Measurements from ENCODE around the gene PRLH. TPM values are rescaled to one million over a fixed set of nuclear protein-coding genes. Genes with fewer than 3 reads are reported as not detected.

The PRLH gene
- total and polyA plus RNA-seq, 7 donors = not detected

DNA sequence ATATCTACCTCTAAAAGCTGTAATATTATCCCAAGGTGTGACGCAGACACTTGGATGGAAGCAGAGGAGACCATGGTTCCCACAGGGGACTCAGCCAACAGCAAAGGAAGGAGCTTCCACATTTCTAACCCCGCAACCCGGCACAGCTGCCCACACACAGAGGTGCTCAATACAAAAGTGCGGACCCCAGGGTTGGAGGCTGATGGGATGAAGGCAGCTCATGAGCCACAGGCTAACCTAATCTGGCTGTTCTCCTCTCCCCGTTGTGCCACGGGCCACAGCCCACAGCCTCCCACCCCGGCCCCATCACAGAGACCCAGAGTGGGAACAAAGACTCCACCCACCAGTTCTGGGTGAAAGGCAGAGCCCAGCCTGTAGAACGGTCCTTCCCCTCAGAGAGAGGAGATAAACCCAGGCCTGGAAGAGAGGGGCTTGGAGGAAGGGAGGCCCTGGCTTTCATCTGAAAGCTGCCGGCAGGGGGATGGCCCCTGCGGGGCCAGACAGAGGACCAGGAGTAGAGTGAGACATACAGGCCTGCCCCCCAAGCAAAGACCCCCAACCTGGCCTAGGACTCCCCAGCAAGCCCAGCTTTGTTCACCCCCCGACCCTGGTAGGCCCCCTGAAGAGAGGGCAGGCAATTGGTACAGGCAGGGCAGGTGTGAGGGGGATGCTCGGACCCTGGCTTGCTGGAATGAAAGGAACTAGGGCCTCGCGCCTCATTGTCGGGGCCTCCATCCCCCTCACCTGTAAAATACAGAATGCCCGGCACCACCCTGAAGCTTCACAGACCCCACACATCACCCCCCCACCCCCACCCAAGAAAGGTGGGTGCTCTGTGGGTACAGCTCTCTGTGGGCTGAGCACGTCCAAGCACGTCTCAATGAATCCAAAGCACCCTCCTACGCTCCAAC, 17.3 kb downstream of the PRLH start:
- Histone ChIP-seq H3K36me3 (ENCODE audit: insufficient read depth in 1 of 2, low read depth in 1 of 2) (no peaks in the 10 kb centered on the region), H3K4me1 (peaks cover 7% of the 10 kb centered on the region), H3K4me3 (no peak overlapping the region), H3K9me3 (no peaks in the 10 kb centered on the region), H3K27ac (no peak overlapping the region), H3K27me3 (ENCODE audit: insufficient read depth in 3 of 3, low read length in 2 of 3) (no peaks in the 10 kb centered on the region)
- TF ChIP-seq, protein P1, sequence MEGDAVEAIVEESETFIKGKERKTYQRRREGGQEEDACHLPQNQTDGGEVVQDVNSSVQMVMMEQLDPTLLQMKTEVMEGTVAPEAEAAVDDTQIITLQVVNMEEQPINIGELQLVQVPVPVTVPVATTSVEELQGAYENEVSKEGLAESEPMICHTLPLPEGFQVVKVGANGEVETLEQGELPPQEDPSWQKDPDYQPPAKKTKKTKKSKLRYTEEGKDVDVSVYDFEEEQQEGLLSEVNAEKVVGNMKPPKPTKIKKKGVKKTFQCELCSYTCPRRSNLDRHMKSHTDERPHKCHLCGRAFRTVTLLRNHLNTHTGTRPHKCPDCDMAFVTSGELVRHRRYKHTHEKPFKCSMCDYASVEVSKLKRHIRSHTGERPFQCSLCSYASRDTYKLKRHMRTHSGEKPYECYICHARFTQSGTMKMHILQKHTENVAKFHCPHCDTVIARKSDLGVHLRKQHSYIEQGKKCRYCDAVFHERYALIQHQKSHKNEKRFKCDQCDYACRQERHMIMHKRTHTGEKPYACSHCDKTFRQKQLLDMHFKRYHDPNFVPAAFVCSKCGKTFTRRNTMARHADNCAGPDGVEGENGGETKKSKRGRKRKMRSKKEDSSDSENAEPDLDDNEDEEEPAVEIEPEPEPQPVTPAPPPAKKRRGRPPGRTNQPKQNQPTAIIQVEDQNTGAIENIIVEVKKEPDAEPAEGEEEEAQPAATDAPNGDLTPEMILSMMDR (IDR thresholded peaks at IDR 0.05) = no peak
- 90 to 95% (median 91%) methylated on average over 19 of the region's 19 CpGs for WGBS, 3 donors
- intact Hi-C loops (cut with DNase I) = loop anchor here in 1 of 2 donors (5.0 kb wide), 1 partner anchor 159 kb away; no protein-coding TSS in a partner anchor
- DNase-seq = no peak
- ATAC-seq = no peak

- WGBS, 3 donors = 86 to 91% (median 89%) methylated on average over 15 of the region's 15 CpGs
- H3K27me3 ChIP-seq (ENCODE audit: insufficient read depth in 3 of 3, low read length in 2 of 3) = no peaks in the 10 kb centered on the region
- peaks cover 7% of the 10 kb centered on the region for H3K4me1 ChIP-seq
- no peak overlapping the region for H3K27ac ChIP-seq
- ATAC-seq = no peak
- no peaks in the 10 kb centered on the region for H3K36me3 ChIP-seq (ENCODE audit: insufficient read depth in 1 of 2, low read depth in 1 of 2)
- no peak for DNase-seq
- TF ChIP-seq, protein P1 (IDR thresholded peaks at IDR 0.05) = no peak
- H3K4me3 ChIP-seq = no peak overlapping the region
- intact Hi-C loops (cut with DNase I) = no loop called here
- H3K9me3 ChIP-seq = no peaks in the 10 kb centered on the region
Observed at GRCh38 chr2:237585590-237586221, 19.3 kb downstream of the PRLH start.

GRCh38 chr2:237588044-237588696, 21.8 kb downstream of the PRLH start:
- TF ChIP-seq, protein P1 (IDR thresholded peaks at IDR 0.05) = no peak
- intact Hi-C loops (cut with DNase I) = no loop called here
- Histone ChIP-seq H3K9me3 (no peaks in the 10 kb centered on the region), H3K4me3 (no peak overlapping the region), H3K27ac (no peak overlapping the region), H3K27me3 (ENCODE audit: insufficient read depth in 3 of 3, low read length in 2 of 3) (no peaks in the 10 kb centered on the region), H3K4me1 (no peaks in the 10 kb centered on the region), H3K36me3 (ENCODE audit: insufficient read depth in 1 of 2, low read depth in 1 of 2) (no peaks in the 10 kb centered on the region)
- no peak for ATAC-seq
- no peak for DNase-seq
- WGBS, 3 donors = 90 to 92% (median 91%) methylated on average over 9 of the region's 9 CpGs

GRCh38 chr2:237590272-237591140, 24.1 kb downstream of the PRLH start, which contains the start of gene RAB17:
RAB17 (minus strand) TSS chr2:237590734; CDS start chr2:237586154, 4,580 bp downstream.
- TF ChIP-seq, protein P1 (IDR thresholded peaks at IDR 0.05) = no peak
- Histone ChIP-seq H3K9me3 (no peaks in the 10 kb centered on the region), H3K36me3 (ENCODE audit: insufficient read depth in 1 of 2, low read depth in 1 of 2) (no peaks in the 10 kb centered on the region), H3K27me3 (ENCODE audit: insufficient read depth in 3 of 3, low read length in 2 of 3) (no peaks in the 10 kb centered on the region), H3K27ac (no peak within 1 kb of the TSS), H3K4me1 (peaks cover 9% of the 10 kb centered on the region), H3K4me3 (no peak within 1 kb of the TSS)
- 62 to 78% (median 70%) methylated on average over 16 of the region's 16 CpGs for WGBS, 3 donors
- no peak for DNase-seq
- peak; percentile 31 to 86 (median 73) for ATAC-seq
- intact Hi-C loops (cut with DNase I) = loop anchor here in 1 of 2 donors (5.0 kb wide), 1 partner anchor 157 kb away; no protein-coding TSS in a partner anchor

Data from psoas muscle (tissue), 8 donors.